Stimulated activated CD8-positive, alpha-beta memory T cell treated with anti-CD3 and anti-CD28 coated beads, Interleukin-7, amount 100 ng/mL, for 24 hours (primary cell): ENCODE results near the gene SLC35E2B.
A peak's percentile ranks its signal among the peaks of the same experiment; 100 is the strongest.
"Not testable (repeated sequence)": the region's sequence is repeated elsewhere in the genome, so short reads cannot be mapped to it uniquely, and the experiment has no call there.

Experiments used
- DNase-seq: peaks from one replicate; pipeline ENCODE4 v3.0.0-alpha.2; 2020; ENCODE audit warnings: low read depth

Gene SLC35E2B

GRCh38 chr1:1674806-1675205 is 17.8 kb downstream of the SLC35E2B start:
- not testable (repeated sequence) for DNase-seq

- DNase-seq: no peak
These were observed 20.2 kb downstream of the SLC35E2B start for GRCh38 chr1:1672181-1672965.

GRCh38 chr1:1671365-1672119 is 21.1 kb downstream of the SLC35E2B start:
- no peak for DNase-seq

GRCh38 chr1:1670866-1671265 is 21.7 kb downstream of the SLC35E2B start:
- no peak for DNase-seq

GRCh38 chr1:1669468-1670440 is 22.8 kb downstream of the SLC35E2B start:
- DNase-seq: no peak

GRCh38 chr1:1666526-1666925 is 26.1 kb downstream of the SLC35E2B start:
- DNase-seq: no peak

- peak; percentile 19 for DNase-seq
These were observed 26.8 kb downstream of the SLC35E2B start for GRCh38 chr1:1665815-1666251.

- DNase-seq: no peak
These were observed 27.4 kb downstream of the SLC35E2B start for GRCh38 chr1:1664941-1665814.

- not testable (repeated sequence) for DNase-seq
These were observed 28.3 kb downstream of the SLC35E2B start for GRCh38 chr1:1664318-1664717.

- DNase-seq: not testable (repeated sequence)
These were observed 29.6 kb downstream of the SLC35E2B start for GRCh38 chr1:1662830-1663560.

GRCh38 chr1:1662392-1662791 is 30.2 kb downstream of the SLC35E2B start:
- not testable (repeated sequence) for DNase-seq

- DNase-seq: peak; percentile 98
These were observed 33.7 kb downstream of the SLC35E2B start, which contains the start of gene CDK11B for GRCh38 chr1:1658583-1659549. CDK11B (minus strand) TSS chr1:1659004; CDS start chr1:1657485, 1,519 bp downstream.

GRCh38 chr1:1648265-1648664 is 44.3 kb downstream of the SLC35E2B start:
- DNase-seq: not testable (repeated sequence)

GRCh38 chr1:1647567-1648241 is 44.9 kb downstream of the SLC35E2B start:
- DNase-seq: not testable (repeated sequence)

GRCh38 chr1:1646326-1646725 is 46.3 kb downstream of the SLC35E2B start:
- not testable (repeated sequence) for DNase-seq

- not testable (repeated sequence) for DNase-seq
These were observed 51.7 kb downstream of the SLC35E2B start for GRCh38 chr1:1640711-1641461.

- DNase-seq: not testable (repeated sequence)
These were observed 52.5 kb downstream of the SLC35E2B start for GRCh38 chr1:1640081-1640480.
